HG02973 (cell line): Measurements from ENCODE around the gene DMBX1.

Experiments used
- ATAC-seq: cut with Tn5 transposase; IDR thresholded peaks from one replicate; pipeline ENCODE4 v1.9.1; 2021; ENCODE audit warnings: moderate library complexity; ENCODE audit not compliant: unreplicated experiment

DMBX1 gene

GRCh38 chr1:46522969-46523320 lies 33.3 kb downstream of the DMBX1 start:
- no peak for ATAC-seq

GRCh38 chr1:46523496-46524353 lies 34.1 kb downstream of the DMBX1 start:
- no peak for ATAC-seq

GRCh38 chr1:46524843-46525242 lies 35.2 kb downstream of the DMBX1 start:
- no peak for ATAC-seq

GRCh38 chr1:46525253-46525983 lies 35.8 kb downstream of the DMBX1 start:
- no peak for ATAC-seq

DNA sequence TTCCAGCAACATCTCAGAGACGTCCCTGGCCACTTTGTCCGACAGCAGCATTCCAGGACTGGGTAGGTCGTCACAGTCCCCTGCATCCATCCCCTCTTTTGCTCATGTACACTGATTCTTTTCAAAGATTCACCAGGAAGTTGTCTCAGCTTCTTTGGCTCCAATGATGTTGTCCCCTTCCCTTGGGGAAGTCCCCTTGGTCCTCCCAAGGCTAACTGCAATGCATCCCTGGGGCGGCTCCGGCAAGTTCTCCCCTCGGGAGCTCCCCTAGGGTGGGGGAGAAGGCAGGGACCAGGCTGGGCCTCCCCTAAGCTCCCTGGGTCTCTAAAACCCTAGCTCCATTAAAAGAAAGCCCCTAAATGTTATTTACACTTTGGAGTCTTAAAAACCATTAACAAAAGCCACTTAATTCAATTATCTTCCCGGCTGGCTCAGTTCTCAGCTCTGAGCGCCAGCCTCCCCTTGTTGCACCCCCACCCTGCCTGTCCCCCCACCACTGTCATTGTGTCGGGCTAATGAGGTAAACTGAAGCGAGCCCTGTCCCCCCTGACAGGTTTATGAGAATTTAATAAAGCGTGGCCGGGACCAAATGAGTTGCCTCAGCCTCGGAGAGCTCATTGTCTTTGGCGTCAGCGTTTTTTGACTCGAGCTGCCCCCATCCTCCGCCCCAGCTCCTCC lies 36.5 kb downstream of the DMBX1 start:
- ATAC-seq, result no peak

DNA sequence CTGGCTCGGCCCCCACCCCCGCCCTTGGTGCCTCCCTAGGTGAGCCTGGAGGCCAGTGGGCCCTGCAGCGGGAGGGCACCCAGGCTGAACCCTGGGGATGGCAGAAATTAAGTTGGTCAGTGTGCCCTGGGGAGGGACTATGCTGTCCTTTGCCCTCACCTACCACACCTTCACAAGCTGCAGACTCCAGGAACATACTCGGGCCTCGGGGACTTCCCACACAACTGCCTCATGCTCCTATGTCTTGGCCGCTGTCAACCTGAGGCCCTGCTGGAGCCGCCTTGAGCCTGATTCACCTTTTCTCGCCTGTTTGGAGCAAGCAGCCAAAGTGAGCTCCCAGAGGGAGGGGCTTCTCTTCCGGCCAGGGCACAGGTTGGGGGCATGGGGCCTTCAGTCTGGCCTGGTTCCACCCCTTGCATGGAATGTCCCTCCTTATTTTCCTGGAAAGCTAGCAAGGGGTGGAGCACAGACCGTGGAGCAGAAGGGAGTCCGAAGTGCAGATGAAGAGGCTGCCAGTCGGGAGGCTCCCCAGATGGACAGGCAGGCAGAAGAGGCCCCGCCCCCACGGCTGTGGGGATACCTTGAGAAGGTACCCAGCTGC lies 37.2 kb downstream of the DMBX1 start:
- ATAC-seq, result no peak

- peak; percentile 54 for ATAC-seq
Measured at GRCh38 chr1:46527474-46528296, 38.0 kb downstream of the DMBX1 start.

DNA sequence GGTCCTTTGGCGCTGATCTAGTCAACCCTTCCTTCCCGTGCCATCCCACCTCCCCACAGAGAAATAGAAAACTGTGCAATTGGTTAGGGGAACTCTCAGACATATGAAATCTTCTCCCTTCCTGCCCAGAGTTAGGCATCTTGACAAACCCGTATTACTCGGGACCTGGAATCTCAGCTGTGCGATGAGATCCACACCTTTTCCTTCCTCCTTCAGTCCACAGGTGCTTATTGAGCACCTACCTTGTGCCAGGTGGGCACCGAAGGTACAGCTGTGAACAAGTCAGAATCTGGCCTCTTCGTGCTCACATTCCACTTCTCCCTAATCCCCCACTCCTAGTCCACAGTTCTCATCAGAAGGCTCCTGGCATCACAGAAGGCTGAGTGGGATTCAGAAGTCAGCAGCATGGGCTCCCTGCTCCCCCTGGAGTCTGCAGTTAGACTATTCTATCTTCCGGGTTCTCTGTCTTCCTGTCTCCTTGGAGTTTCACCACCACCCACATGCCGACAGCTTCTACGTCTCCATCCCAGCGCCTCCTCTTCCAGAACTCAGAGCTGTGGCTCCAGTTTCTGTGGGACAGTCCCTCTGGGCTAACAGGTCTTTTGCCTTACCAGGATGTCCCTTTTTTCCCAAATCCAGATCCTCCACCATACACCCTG lies 38.8 kb downstream of the DMBX1 start:
- ATAC-seq, result no peak

GRCh38 chr1:46529031-46529630 lies 39.5 kb downstream of the DMBX1 start:
- no peak for ATAC-seq

DNA sequence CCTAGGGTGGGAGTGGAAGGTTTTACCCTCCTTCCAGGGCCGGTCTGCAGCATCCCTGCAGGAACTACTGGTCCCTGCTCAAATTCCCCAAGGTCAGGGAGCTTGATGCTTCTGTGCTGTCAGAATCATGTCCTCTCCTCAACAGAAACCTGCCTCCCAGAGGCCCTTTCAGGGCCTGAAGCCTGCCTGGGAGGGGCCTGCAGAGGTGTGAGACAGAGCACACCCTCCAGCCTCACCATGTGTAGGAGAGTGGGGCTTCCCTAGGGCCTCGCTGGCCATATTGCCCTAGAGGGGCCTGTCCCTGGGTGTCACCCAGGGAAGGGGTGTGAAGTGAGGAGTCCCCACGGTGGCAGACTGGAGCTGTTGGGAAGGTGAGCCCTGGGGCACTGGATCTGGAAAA lies 40.7 kb downstream of the DMBX1 start:
- no peak for ATAC-seq

DNA sequence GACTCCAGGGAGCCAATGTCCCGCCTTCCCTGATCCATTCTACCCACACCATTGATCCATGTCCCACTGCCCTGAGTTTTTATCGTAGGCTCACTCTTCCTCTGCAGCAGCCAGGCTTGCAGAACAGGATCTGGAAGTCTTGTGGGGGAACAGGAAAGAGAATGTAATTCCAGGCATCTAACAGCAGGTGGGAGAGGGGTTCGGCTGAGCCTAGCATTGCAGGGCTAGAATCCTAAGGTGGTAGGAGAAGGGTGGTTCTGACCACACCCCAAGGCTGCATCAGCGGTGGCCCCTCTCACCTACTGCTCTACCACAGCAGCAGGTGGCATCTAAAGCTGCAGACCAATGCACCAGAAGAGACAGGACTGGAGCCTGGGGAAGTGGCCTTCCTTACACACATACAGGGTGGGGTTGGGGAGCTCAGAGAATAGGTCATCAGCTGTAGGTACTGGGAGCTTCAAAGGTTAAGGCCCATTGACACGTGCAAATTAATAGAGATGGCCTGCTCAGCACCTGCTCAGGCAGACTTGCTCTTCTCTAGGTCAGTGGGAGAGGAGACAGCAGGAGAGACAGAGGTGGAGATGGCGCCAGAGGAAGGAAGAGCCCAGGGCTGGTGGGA lies 41.3 kb downstream of the DMBX1 start:
- ATAC-seq, result no peak

GRCh38 chr1:46532095-46532494 lies 42.5 kb downstream of the DMBX1 start:
- ATAC-seq, result no peak

- no peak for ATAC-seq
Measured at GRCh38 chr1:46532498-46533178, 43.0 kb downstream of the DMBX1 start.

GRCh38 chr1:46533179-46533864 lies 43.7 kb downstream of the DMBX1 start:
- ATAC-seq, result no peak

- no peak for ATAC-seq
Measured at GRCh38 chr1:46535063-46535462, 45.4 kb downstream of the DMBX1 start.

DNA sequence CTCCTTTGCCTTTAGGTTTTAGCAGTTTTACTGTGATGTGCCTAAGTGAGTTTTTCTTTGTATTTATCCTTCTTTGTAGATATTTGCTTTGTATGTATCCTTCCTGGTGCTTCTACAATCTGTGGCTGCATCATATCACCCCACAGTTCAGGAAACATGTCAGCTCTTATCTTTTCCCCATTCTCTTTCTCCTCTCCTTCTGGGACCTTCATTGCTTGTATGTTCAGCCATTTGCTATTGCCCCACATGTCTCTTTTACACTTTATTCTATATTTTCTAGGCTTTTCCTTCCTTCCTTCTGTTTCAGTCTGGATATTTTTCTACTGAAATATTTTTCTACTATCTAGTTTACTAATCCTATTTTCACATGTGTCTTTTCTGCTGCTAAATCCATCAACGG lies 46.9 kb downstream of the DMBX1 start:
- ATAC-seq, result no peak

DNA sequence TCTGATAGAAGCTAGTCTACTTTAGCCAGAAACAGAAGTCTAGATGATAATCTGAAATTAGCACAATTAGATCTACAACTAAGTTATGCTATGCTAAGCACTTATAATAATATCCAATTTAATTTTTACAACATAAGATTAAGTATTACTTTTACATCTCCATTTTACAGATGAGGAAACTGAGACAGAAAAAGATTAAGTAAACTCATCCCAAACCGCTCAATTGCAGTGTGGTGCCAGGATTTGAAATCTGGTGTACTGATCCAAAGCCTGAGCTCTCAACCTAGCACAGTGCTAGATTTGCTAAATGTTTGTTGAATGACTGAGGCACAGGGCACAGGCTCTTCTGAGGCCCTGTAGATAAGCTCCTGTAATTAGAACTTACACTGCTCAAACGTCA lies 48.0 kb downstream of the DMBX1 start:
- ATAC-seq, result no peak

- no peak for ATAC-seq
Measured at GRCh38 chr1:46538147-46538546, 48.5 kb downstream of the DMBX1 start.
